Activated CD4-positive, alpha-beta T cell treated with anti-CD3 and anti-CD28 coated beads, Interleukin-2, amount 50 U/mL, for 48 hours (primary cell): ENCODE results near the gene PRUNE1.

Experiments used
- DNase-seq, 2 experiments: peaks; one replicate each; pipeline ENCODE4 v3.0.0-alpha.2; 2020

Gene PRUNE1

DNA sequence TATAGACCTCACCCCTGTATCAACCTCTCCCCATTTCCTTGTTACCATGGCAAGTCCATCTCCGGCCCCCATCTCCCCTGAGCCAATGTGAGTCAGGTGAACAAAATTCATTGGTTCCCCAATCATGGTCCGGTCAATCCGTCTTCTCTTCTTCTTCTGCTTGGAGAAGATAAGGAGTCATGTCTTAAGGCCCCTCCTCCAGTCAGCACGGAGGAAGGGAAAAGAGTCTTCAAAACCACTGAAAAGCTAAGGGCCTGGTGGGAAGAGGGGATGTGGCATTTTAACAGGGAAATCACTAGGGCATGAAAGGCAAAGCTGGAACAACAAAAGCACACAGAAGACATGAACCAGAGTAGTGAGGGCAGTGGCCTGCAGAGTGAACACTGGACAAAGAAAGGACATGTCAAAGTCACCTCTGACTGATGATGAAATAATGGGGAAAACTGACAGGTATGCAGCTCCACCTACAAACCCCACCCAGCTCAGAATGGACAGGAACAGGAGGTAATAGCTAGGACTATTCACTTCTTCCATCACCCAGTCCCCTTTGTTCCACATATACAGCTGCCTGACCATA is 46.8 kb downstream of the PRUNE1 start:
- DNase-seq, result no peak

DNA sequence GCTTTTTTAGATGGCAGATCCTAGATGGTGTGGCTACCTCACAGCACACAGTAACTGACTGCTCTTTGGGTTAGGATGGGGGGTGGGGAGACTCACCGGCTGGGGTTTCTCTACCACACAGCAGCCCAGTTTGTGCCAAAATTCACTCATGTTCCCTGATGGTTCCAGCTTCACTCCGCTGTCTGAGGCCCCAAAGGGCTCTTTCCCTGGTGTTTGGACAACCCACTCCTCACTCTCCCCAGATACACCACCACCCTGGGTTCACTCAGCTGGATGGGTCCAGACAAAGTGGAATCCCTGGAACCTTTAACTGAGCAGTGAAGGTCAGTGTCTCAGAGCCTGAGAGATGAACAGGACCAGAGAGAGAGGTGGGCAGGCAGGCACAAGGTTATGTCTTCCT is 47.3 kb downstream of the PRUNE1 start:
- no peak for DNase-seq

DNA sequence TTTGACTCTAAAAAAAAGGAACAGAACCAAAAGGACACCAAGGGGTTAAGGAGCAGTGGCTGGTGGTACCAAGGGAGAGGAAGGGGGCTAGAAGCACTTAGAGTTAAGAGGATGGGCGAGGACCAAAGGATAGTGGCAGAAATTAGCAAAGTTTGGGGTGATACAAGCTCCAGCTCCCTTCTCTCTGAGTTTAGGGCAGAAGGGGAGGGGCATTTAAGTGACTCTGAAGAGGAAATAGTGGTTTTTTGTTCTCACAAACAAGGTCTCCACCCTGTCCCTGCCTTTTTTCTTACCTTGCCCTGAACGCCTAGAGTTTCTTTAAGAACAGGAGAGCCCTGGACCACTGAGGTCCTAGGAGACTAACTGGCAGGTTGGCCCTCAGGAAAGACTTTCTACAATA is 47.9 kb downstream of the PRUNE1 start:
- DNase-seq, result no peak

DNA sequence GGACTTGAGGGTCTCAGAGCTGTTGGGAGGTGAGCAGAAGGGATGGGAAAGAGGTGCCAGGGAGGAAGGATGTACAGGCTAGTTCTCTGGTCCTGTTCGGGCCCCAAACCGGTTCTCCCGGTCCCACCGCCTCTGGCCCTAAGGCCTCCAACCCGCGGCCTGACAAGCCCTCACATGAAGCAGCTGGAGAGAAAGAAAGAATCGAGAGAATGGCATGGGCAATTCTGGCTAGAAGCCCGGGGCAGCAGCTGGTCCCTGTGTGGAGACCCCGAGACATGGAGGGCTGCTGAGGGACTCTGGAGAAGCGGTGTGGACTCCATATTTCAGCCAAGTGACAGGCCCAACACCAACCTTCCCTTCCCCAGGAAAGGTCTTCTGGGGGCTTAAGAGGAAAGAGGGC is 50.4 kb downstream of the PRUNE1 start:
- no peak for DNase-seq

DNA sequence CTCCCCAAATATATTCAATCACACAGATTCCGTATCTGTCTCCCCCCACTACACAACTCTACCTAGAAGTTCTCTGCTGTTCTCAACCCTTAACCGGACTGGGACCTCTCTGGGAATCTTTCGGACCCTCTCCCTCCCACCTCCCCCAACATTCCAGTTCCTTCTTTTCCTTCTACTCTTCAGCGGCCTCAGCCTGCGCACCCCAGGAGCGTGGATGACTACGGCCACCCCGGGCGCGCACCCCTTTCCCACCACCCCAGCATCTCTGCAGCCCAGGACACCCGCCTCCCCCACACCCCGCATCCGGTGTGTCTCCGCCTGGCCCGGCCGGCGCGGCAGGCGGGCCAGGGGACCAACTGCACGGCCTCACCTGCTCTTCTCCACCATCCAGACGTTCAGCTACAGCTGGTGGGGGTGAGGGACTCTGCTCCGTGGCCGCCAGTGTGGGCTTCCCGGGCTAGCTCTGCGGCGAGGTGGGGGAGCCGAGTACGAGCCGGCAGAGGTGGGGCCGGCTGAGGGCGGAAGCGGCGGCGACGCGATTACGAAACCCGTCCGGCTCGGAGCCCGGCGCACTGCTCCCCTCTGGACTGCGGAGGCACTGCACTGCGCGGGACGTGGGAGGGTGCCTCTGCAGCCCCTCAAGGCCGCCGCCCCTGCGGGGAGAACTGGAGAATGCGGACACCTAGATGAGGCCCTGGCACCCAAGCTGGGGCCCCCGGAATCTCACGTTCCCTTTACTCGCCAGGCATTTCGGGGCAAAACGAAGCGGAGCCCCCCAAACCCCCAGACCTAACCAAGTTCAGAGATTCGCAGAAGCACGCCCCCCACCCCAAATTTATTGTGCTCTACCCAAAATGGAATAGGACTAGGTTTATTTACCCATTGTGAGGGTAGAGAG is 51.1 kb downstream of the PRUNE1 start, which contains the start of gene CDC42SE1:
Gene CDC42SE1 (minus strand): TSS at position 514 of the 898 bp plus-strand sequence. CDS start 3,892 bp downstream, outside the sequence.
- peak; percentile 81 to 85 for DNase-seq

DNA sequence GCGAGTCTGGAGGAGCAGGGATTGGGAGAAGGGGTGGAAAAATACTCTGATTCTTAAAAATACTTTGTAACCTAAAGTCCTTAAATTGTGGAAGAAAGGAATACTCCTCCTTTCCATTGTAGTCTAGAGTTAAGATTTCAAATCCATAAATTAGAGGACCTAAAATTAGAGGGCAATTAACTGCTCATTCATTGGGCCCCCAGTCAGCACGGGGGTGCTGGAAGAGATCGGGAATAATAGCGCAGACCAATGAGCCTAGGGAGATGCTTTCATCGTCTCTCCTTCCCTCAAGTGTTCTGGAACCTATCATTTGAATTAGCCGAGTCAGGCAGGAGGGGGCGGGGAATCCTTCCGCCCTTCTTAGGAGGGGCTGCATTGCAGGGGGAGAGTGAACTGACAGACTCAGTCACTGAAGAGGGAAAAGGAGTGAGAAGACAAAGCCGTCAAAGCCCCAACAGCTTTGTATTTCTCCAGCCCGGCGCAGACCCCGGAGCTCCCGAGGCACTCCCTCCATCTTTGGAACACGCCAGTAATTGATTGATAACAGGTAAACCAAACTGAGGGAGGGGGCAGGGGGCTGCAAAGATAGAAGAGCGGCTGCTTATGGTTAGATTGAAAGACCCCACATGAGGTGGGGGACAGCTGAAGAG is 51.9 kb downstream of the PRUNE1 start, which contains the start of gene MLLT11:
Gene MLLT11 (plus strand): TSS at position 391 of the 650 bp plus-strand sequence. CDS start 6,828 bp downstream, outside the sequence.
- peak in 1 of 2 experiments; percentile 35 for DNase-seq

DNA sequence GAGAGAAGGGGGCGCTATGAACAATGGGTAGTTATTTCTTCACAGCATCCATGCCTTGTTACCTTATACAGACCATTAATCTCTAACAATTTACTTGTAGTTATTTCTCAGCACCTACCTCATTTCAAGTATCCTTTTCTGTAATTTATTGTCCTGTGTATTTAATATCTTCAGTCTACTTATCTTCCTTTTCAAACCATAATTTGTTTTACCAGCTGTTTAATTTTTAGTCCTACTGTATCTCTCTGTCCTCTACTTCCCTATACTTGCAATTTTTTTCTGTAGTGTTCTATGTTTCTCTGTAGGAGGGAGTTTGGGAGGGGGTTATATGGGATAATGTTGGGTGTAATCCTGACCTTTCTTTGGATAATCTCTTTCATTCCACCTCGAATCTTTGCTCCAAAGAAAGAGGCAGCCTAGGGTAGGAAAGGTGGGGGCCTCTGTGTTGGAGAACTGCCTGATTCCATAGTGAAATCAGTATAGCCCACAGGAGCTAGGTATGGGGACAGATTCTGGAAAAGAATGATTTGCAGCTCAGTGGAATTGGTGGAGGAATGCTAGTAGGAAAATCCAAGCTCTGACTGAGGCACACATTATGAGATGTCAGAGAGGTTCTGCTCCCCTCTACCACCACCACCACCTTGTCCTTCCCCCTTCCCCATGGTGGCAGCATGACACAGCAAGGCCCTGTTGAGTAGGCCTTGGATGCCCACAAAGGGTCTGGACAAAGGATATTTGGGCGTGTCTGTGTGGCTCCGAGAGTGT is 52.6 kb downstream of the PRUNE1 start:
- peak in 1 of 2 experiments; percentile 8 for DNase-seq

DNA sequence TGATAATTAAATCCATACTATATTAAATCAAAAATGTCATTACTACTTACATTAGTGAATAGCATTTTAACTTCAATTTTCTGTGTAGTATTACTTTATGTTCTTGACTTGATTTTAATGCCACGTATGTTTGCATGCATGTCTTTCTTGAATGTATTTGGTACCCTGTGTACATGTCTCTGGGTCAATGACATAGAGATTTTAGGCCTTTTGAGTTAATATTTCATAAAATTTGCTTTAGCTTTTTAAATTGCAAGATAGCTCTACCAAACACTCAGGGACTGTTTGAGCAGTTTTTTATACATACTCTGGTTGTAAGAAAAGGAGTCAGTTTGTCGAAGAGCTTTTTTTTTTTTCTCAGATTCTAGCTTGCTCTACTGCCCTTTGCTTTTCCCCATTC is 53.5 kb downstream of the PRUNE1 start:
- no peak for DNase-seq

DNA sequence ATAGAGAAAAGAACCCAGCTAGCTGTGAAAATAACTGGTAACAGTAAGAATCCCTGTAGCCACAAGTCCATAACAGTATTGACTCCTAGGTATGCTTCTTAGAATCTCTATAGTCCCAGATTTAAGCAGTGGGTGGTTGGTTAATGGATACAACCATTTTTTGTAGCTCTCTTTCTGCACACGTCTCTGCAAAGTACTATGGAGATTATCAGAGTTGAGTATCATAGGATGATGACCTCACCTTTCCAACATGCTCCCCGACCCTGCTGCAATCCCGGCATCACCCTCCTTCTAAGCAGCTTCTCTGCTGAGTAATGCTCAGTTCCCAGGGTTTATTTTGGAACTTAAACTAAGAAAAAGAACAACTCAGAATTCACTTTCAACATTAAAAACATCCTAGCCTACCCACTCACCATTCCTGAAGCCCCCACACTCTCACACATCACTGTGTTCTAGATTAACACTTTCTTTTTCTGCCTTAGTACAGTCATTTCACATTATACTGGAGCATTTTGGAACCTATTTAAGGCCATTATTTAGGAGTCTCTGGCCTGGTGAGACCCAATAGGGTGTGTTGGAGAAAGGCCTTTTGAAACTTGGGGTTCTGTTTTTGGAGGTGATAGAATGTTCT is 54.6 kb downstream of the PRUNE1 start:
- peak in 1 of 2 experiments; percentile 13 for DNase-seq

DNA sequence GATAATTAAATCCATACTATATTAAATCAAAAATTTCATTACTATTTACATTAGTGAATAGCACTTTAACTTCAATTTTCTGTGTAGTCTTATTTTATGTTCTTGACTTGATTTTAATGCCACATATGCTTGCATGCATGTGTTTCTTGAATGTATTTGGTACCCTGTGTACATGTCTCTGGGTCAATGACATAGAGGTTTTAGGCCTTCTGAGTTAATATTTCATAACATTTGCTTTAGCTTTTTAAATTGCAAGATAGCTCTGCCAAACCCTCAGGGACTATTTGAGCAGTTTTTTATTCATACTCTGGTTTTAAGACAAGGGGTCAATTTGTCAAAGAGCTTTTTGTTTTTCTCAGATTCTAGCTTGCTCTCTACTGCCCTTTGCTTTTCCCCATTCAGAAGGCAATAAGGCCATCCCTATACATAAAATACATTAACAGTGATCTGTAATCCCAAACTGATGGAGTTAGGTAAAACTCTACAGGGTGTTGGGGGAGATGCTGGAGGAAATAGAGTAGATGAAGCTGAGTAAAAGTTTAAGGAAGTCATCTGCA is 56.9 kb downstream of the PRUNE1 start:
- no peak for DNase-seq

DNA sequence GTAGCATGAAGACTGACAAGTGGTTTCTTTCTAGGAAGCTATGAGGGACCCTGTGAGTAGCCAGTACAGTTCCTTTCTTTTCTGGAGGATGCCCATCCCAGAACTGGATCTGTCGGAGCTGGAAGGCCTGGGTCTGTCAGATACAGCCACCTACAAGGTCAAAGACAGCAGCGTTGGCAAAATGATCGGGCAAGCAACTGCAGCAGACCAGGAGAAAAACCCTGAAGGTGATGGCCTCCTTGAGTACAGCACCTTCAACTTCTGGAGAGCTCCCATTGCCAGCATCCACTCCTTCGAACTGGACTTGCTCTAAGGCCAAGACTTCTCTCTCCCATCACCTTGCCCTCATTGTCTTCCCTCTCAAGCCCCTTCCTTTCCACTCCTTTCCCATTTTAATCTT is 58.9 kb downstream of the PRUNE1 start:
- DNase-seq, result no peak

DNA sequence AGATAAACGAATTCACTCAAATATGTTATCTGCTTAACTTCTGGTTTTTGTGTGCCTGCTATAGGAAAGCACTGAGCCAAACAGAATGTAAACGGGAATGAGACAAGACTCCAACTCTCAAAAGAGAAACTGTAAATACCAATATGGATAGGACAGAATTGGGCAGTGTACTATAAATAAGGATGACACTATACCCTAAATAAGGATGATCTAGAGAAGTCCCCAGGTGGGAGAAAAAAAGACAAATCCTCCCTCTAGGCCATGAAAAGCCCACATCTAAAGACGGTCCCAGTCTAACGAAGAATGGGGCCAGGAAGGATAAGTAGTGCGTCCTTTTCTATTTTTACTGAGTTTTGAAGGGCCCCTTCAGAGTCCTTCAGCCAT is 60.8 kb downstream of the PRUNE1 start:
- no peak for DNase-seq

DNA sequence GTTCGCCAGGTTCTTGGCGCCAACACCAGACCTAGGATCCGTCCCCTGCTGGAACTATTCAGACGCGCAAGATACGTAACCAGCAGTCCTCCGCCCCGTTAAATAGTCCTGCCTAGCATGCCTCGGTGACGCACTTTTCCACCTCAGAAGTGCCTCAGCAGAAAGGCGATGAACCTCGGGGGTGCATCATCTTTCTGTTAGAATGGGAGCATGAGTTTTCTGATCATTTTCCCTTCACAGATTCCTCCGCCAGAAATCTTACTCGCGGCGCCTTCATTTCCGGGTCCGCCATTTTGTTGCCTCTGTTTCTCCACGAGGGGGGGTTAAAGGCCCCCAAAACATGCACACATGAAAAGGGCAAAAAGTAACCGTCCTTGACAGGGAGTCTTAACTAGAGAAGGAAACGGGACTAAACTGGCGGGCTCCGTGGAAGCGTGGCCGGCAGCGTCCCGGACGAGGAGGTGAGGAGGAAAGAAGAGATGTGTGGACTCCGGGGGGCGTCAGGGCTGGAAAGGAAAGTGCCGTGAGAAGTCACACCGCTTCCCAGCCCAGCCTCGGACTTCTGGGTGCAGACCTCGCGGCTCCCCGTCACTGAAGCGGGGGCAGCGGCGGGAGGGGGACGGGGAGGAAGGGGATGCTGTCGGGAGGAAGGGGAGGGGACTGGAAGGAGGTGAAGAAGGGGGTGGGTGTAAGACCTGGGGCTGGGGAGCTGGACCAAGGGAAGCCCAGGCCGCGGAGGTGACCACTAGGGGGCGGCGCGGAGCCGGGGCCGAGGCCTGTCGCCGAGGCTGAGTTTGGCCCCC is 62.4 kb downstream of the PRUNE1 start, which contains the start of gene GABPB2:
Gene GABPB2 (plus strand): TSS at position 288 of the 803 bp plus-strand sequence. CDS start 17,429 bp downstream, outside the sequence.
- peak; percentile 94 to 95 for DNase-seq

DNA sequence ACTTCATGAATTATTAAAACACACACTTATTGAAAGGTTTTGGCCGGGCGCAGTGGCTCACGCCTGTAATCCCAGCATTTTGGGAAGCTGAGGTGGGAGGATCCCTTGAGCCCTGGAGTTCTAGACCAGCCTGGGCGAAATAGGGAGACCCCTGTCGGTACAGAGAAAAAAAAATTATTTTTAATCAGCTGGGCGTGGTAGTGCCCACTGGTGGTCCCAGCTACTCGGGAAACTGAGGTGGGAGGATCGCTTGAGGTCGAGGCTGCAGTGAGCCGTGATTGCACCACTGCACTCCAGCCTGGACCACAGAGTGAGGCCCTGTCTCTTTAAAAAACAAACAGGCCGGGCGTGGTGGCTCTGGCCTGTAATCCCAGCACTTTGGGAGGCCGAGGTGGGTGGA is 64.0 kb downstream of the PRUNE1 start:
- DNase-seq, result no peak
